Measurements from ENCODE around the gene RBSN. TPM values are rescaled to one million over a fixed set of nuclear protein-coding genes. Genes with fewer than 3 reads are reported as not detected.
A peak's percentile ranks its signal among the peaks of the same experiment; 100 is the strongest.
"Not testable (repeated sequence)": the region's sequence is repeated elsewhere in the genome, so short reads cannot be mapped to it uniquely, and the experiment has no call there.

RBSN gene
- 22.4 and 27.5 TPM in 2 replicates for total RNA-seq

GRCh38 chr3:15098503-15099363, at the start of gene RBSN:
Gene RBSN (minus strand): TSS chr3:15099148. CDS start chr3:15096120, 3,028 bp downstream.
- DNase-seq (ENCODE audit: low read depth, low spot score), result peak; percentile 78

DNA sequence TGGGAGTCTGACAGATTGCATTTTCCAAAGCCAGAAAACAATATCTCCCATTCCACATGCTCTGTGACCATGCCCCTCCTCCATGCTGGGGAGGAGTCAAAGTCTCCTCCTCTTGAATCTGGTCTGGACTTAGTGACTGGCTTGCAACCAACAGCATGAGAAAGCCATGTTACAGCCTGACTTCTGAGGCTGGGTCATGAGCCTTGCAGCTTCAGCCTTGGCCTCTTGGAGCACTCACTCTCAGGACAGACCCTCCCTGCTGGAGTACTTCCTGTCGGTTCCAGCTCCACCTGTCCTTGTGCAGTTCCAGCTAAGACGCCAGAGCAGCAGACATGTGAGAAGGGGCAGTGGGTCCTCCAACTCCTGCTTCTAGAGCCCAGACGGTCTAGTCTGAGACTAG, 49.7 kb upstream of the RBSN start:
- no peak for DNase-seq (ENCODE audit: low read depth, low spot score)

- DNase-seq (ENCODE audit: low read depth, low spot score), result not testable (repeated sequence)
Measured at GRCh38 chr3:15136885-15137284, 37.9 kb upstream of the RBSN start.

- not testable (repeated sequence) for DNase-seq (ENCODE audit: low read depth, low spot score)
Measured at GRCh38 chr3:15134968-15135367, 36.0 kb upstream of the RBSN start.

DNA sequence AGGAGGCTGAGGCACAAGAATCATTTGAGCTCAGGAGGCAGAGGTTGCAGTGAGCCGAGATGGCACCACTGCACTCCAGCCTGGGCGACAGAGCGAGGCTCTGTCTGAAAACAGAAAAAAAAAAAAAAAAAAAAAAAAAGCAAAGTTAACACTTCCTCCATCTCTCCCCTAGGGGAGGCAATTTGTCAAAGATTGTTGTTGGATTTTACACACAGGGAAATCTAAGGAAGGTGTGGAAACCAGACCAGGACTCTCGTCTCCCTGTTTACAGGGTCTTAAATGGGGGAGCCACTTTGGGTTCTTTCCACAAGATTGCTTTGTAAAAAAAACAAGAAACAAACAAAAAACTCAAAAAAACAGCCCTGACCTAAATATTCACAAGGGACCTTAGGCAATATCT, 29.5 kb upstream of the RBSN start:
- not testable (repeated sequence) for DNase-seq (ENCODE audit: low read depth, low spot score)

GRCh38 chr3:15126975-15127374, 28.0 kb upstream of the RBSN start:
- not testable (repeated sequence) for DNase-seq (ENCODE audit: low read depth, low spot score)

- DNase-seq (ENCODE audit: low read depth, low spot score), result no peak
Measured at GRCh38 chr3:15122398-15122797, 23.4 kb upstream of the RBSN start.

DNA sequence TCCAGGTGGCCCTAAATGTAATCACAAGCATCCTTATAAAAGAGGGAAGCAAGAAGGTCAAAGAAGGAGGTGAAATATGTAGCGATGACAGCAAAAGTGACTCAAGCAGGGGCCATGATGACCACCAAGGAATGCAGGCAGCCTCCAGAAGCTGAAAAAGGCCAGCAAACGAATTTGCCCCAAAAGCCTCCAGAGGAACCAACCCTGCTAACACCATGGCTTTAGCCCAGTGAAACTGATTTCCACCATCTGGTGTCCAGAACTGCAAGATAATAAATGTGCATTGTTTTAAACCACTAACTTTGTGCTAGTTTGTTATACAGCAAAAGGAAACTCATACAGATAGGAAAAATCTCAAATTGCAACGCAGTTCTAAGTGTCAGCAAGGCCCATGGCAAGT, 23.0 kb upstream of the RBSN start:
- no peak for DNase-seq (ENCODE audit: low read depth, low spot score)

GRCh38 chr3:15120986-15121385, 22.0 kb upstream of the RBSN start:
- no peak for DNase-seq (ENCODE audit: low read depth, low spot score)

GRCh38 chr3:15117011-15117410, 18.1 kb upstream of the RBSN start:
- DNase-seq (ENCODE audit: low read depth, low spot score), result no peak

DNA sequence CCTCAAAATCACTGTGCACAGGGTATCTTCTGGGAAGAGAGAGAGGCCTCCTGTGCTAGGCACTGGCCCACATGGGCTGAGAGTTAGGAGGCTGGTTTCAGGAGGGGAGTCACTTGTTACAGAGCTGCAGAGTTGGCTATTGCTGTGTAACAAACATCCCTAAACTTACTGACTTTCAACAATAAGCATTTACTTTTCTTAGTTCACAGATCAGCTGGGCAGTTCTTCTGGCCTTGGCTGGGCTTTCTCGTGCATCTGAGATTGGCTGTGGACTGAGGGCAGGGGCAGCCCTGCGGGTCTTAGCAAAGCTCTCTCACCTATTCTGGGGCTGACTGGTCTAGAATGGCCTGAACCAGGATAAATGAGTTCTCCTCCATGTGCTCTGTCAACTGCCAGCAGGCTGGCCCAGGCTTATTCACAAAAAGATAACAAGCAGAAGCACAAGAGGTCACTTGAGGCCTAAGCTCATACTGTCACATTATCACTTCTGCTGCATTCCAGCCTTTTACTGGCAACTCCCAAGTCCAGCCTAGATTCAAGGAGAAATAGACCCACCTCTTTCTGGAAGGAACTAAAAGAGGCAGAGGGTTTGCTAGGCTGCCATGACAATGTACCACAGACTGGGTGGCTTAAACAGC, 17.2 kb upstream of the RBSN start:
- no peak for DNase-seq (ENCODE audit: low read depth, low spot score)

DNA sequence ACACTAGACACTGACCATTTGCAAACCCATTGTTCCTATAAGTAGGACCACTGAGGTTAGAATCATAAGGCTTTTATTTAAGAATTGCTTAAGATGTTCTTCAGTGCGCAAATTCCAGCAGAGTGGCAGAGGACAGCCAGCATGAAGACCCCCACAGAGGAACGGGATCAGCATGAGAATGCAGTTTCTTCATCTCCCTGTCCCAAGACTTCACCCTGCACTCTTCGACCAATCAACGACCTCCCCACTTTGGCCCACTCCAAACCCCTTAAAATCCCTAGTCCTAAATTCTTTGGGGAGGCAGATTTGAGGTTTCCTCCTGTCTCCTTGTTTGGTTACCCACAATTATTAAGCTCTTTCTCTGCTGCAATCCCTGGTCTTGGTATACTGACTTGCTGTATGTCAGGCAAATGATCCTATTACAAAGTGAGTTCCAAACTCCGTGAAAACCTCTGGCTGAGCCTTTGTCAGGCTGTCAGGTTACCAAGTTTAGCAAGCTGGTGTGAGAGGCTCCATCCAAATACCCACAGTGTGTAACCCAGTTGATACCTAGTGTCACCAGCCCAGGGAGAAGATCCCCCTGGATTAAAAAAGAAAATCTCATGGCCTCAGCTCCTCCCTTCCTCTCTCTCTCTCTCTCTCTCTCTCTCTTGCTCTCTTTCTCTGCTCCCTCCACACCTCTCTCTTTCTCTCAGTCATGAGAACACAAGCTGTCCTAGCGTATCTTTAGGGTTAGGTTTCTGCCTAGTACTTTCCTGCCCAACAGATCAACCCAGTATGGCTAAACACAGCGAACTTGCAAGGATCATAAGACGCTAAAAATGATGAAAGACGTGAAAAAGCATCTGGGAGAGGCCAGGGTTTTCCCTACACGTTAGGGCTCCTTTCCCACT, 15.8 kb upstream of the RBSN start:
- no peak for DNase-seq (ENCODE audit: low read depth, low spot score)

DNA sequence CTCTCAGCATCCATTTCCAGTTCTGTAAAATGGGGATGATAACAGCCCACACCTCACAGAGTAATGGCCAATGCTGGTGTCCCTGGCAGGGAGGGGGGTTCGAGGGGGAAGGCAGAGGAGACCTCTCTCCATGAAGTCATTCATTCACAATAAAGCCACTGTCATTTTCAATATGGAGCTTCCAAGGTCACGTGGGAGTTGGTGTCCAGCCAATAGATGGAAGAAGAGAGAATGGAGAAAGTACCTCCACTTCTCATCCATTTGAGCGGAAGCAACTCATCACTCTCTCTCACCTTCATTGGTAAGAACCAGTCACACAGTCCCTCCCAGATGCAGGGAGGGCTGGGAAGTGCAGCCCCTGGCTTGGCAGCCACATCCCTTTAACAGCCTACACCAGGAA, 14.9 kb upstream of the RBSN start:
- DNase-seq (ENCODE audit: low read depth, low spot score), result no peak

- no peak for DNase-seq (ENCODE audit: low read depth, low spot score)
Measured at GRCh38 chr3:15113471-15113870, 14.5 kb upstream of the RBSN start.

DNA sequence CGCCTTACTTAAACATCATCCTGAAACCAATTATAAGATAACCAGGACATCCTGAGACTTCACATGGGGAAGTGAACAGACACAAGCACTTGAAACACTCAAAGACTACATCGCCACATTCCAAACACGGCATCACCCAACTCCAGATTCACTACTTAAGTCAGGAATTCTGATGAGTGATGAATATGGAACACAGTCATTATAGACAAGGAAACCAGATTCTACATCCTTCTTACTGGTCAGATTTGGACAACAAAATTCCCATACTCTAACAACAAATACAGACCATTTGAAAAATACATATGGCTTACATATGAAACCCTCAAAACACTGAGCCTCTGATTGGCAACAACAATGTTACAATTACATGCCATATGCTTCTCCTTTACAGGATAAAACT, 13.1 kb upstream of the RBSN start:
- no peak for DNase-seq (ENCODE audit: low read depth, low spot score)

GRCh38 chr3:15110206-15110605, 11.3 kb upstream of the RBSN start:
- DNase-seq (ENCODE audit: low read depth, low spot score), result no peak

- no peak for DNase-seq (ENCODE audit: low read depth, low spot score)
Measured at GRCh38 chr3:15108869-15109268, 9.9 kb upstream of the RBSN start.

GRCh38 chr3:15108082-15108545, 9.2 kb upstream of the RBSN start:
- DNase-seq (ENCODE audit: low read depth, low spot score), result peak; percentile 35

- no peak for DNase-seq (ENCODE audit: low read depth, low spot score)
Measured at GRCh38 chr3:15107075-15107947, 8.4 kb upstream of the RBSN start.

GRCh38 chr3:15102836-15103235, 3.9 kb upstream of the RBSN start:
- DNase-seq (ENCODE audit: low read depth, low spot score), result no peak

DNA sequence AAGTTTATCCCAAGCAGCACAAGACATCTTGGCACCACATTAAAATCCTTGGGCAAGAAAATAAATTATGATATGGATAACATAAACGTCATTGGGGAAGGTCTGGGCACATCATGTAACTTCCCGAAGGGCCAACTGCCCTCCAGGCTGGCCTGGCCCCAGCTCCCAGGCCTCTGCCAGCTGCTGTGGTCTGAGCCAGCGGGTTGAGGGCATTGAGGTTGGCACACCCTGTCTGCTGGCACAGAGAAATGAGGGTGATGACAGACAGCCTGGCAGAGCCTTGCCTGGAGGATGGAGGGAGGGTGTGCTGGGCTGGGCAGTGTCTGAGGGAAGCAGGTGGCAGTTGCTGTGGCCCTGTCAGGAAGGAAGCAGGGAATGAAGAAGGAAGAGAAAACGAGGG, 3.3 kb upstream of the RBSN start:
- DNase-seq (ENCODE audit: low read depth, low spot score), result no peak

Measured in pulmonary artery endothelial cell (primary cell).